GM19438 (cell line): ENCODE data around the gene OLFM2.

Source experiments
- ATAC-seq: cut with Tn5 transposase; IDR thresholded peaks from one replicate; pipeline ENCODE4 v1.9.1; 2021; ENCODE audit warnings: low read depth; ENCODE audit not compliant: unreplicated experiment

OLFM2 gene

GRCh38 chr19:9911524-9912185 lies 24.7 kb downstream of the OLFM2 start:
- no peak for ATAC-seq

- ATAC-seq, result no peak
Observed at GRCh38 chr19:9910625-9911024, 25.7 kb downstream of the OLFM2 start.

GRCh38 chr19:9909251-9909650 lies 27.1 kb downstream of the OLFM2 start:
- ATAC-seq, result no peak

GRCh38 chr19:9906475-9907087 lies 29.7 kb downstream of the OLFM2 start:
- ATAC-seq, result no peak

- no peak for ATAC-seq
Observed at GRCh38 chr19:9903336-9903735, 33.0 kb downstream of the OLFM2 start.

GRCh38 chr19:9901642-9902041 lies 34.7 kb downstream of the OLFM2 start:
- ATAC-seq, result no peak

- ATAC-seq, result no peak
Observed at GRCh38 chr19:9901020-9901419, 35.3 kb downstream of the OLFM2 start.

- no peak for ATAC-seq
Observed at GRCh38 chr19:9891609-9892373, 44.5 kb downstream of the OLFM2 start.

- no peak for ATAC-seq
Observed at GRCh38 chr19:9885077-9885552, 51.2 kb downstream of the OLFM2 start.

GRCh38 chr19:9883764-9884163 lies 52.6 kb downstream of the OLFM2 start:
- no peak for ATAC-seq

GRCh38 chr19:9883231-9883758 lies 53.0 kb downstream of the OLFM2 start:
- ATAC-seq, result no peak

- ATAC-seq, result no peak
Observed at GRCh38 chr19:9881720-9882119, 54.6 kb downstream of the OLFM2 start.

- no peak for ATAC-seq
Observed at GRCh38 chr19:9878511-9879196, 57.7 kb downstream of the OLFM2 start.

- no peak for ATAC-seq
Observed at GRCh38 chr19:9877780-9878510, 58.4 kb downstream of the OLFM2 start.

GRCh38 chr19:9875796-9876195 lies 60.5 kb downstream of the OLFM2 start:
- ATAC-seq, result no peak

GRCh38 chr19:9875031-9875627 lies 61.2 kb downstream of the OLFM2 start:
- no peak for ATAC-seq

GRCh38 chr19:9872618-9873242 lies 63.6 kb downstream of the OLFM2 start:
- ATAC-seq, result no peak

- ATAC-seq, result no peak
Observed at GRCh38 chr19:9871626-9872338, 64.5 kb downstream of the OLFM2 start.
